Caco-2 (cell line): ENCODE data around the gene OR5AU1. TPM values are rescaled to one million over a fixed set of nuclear protein-coding genes. Genes with fewer than 3 reads are reported as not detected.

Experiments
- BruUV-seq: library from RNA; stranded (reverse); fragments of 400-500 nt; replicated peaks from 2 replicates; lab custom pipeline; 2021; lab: Mats Ljungman, UMichigan
- CTCF ChIA-PET: fragments of 300-600 bp; sonication (Branson Sonifier 250); formaldehyde crosslinking; loops from one replicate; lab custom pipeline; 2022; ENCODE audit warnings: antibody characterized with exemption; lab: Charles Lee
- POLR2A ChIA-PET: fragments of 300-600 bp; sonication (Branson Sonifier 250); formaldehyde crosslinking; loops from one replicate; lab custom pipeline; 2022; ENCODE audit warnings: antibody characterized with exemption; lab: Charles Lee
- DNase-seq, 2 experiments: peaks; one replicate each; pipeline versions ENCODE4 v3.0.0 to v3.0.0-alpha.2; 2020 to 2022
- H3K27me3 ChIP-seq: replicated peaks from 2 replicates; pipeline ENCODE4 v1.6.0; 2011; ENCODE audit warnings: low read length; ENCODE audit not compliant: control insufficient read depth, insufficient read depth
- H3K36me3 ChIP-seq: 2 replicates; pipeline ENCODE4 v1.5.1; 2011; ENCODE audit warnings: low read length; ENCODE audit not compliant: control insufficient read depth, insufficient read depth
- H3K4me1 ChIP-seq: fragments of 250-450 bp; sonication (Bioruptor Pico); 2 replicates; pipeline ENCODE4 v1.5.1; 2020; ENCODE audit warnings: mild to moderate bottlenecking
- H3K4me3 ChIP-seq: 2 replicates; pipeline ENCODE4 v1.5.1; 2011; ENCODE audit warnings: low read depth, mild to moderate bottlenecking, control low read depth, low read length
- H3K9me3 ChIP-seq: fragments of 250-450 bp; sonication (Bioruptor Pico); 2 replicates; pipeline ENCODE4 v1.5.1; 2020; ENCODE audit warnings: mild to moderate bottlenecking, moderate library complexity
- H3K27ac Mint-ChIP-seq: one replicate; pipeline ENCODE4 v1.8.0; 2022; ENCODE audit warnings: mixed read lengths; ENCODE audit not compliant: unreplicated experiment
- H3K27me3 Mint-ChIP-seq: one replicate; pipeline ENCODE4 v1.8.0; 2022; ENCODE audit warnings: mixed read lengths; ENCODE audit not compliant: insufficient read depth, unreplicated experiment
- H3K36me3 Mint-ChIP-seq: one replicate; pipeline ENCODE4 v1.8.0; 2022; ENCODE audit warnings: mild to moderate bottlenecking, mixed read lengths; ENCODE audit not compliant: insufficient read depth, unreplicated experiment
- H3K4me1 Mint-ChIP-seq: one replicate; pipeline ENCODE4 v1.8.0; 2022; ENCODE audit warnings: low read depth, mixed read lengths; ENCODE audit not compliant: unreplicated experiment
- H3K4me3 Mint-ChIP-seq: one replicate; pipeline ENCODE4 v1.8.0; 2022; ENCODE audit warnings: mild to moderate bottlenecking, moderate library complexity, mixed read lengths; ENCODE audit not compliant: unreplicated experiment
- H3K9me3 Mint-ChIP-seq: one replicate; pipeline ENCODE4 v1.8.0; 2022; ENCODE audit warnings: mixed read lengths; ENCODE audit not compliant: unreplicated experiment
- CTCF ChIP-seq, 2 experiments: fragments of 200-600 bp in 1 of 2; IDR thresholded peaks; 1 replicate in 1 of 2; 2 replicates in 1 of 2; pipeline versions ENCODE4 v1.5.1 to v1.8.0; 2011 to 2022; ENCODE audit warnings: antibody characterized with exemption in 1 of 2, control low read depth in 1 of 2, inconsistent platforms in 1 of 2, low read depth in 1 of 2, low read length in 1 of 2, mild to moderate bottlenecking in 1 of 2, moderate library complexity in 1 of 2; ENCODE audit not compliant: insufficient read depth in 1 of 2, severe bottlenecking in 1 of 2, unreplicated experiment in 1 of 2
- intact Hi-C: fragments of 100-400 bp; cut with micrococcal nuclease; formaldehyde crosslinking; loops from one replicate; pipeline ENCODE4 v1.10.0; 2022; ENCODE audit not compliant: unreplicated experiment
- total RNA-seq: library from RNA; stranded (reverse); gene quantifications from 2 replicates; pipeline ENCODE4 v1.2.3, GENCODE V29; 2022

OR5AU1 gene
- total RNA-seq, 1 experiment from 2014 or later, result not detected

DNA sequence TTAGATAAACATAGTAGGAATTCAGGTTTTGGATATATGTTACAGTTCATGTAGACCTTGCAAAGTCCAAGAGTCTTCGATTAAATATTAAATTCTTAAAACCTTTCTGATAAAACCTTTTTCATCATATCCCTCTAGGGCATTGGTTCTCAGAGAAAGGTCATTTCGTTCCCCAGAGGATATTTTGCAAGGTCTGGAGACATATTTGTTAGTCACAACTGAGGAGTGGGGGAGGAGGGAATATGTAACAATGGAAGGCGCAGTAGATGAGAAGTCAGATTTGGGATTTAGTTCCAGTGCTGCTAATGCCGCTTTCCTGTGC lies 49.7 kb downstream of the OR5AU1 start:
- H3K27me3 Mint-ChIP-seq, result no peaks in the 10 kb centered on the region
- Histone ChIP-seq H3K4me3 (no peak overlapping the region), H3K9me3 (no peaks in the 10 kb centered on the region), H3K4me1 (peaks cover 28% of the 10 kb centered on the region), H3K27me3 (no peaks in the 10 kb centered on the region), H3K36me3 (no peaks in the 10 kb centered on the region)
- TF ChIP-seq CTCF (IDR thresholded peaks at IDR 0.05; ENCODE audit: insufficient read depth in 1 of 2, low read depth in 1 of 2, low read length in 1 of 2, severe bottlenecking in 1 of 2, unreplicated experiment in 1 of 2), result no peak
- intact Hi-C loops, result no loop called here
- peaks cover 11% of the 10 kb centered on the region for H3K36me3 Mint-ChIP-seq
- no peak overlapping the region for H3K27ac Mint-ChIP-seq
- BruUV-seq, result no TSS peak
- H3K9me3 Mint-ChIP-seq, result no peaks in the 10 kb centered on the region
- ChIA-PET CTCF (interaction anchor here (1.3 to 1.4 kb wide), 2 partner anchors 36 to 37 kb away, joined by 4 read pairs; partner anchors contain the start of gene ARHGEF40), POLR2A (no interaction called here)
- H3K4me1 Mint-ChIP-seq, result peaks cover 22% of the 10 kb centered on the region
- DNase-seq, result no peak
- H3K4me3 Mint-ChIP-seq, result no peak overlapping the region

DNA sequence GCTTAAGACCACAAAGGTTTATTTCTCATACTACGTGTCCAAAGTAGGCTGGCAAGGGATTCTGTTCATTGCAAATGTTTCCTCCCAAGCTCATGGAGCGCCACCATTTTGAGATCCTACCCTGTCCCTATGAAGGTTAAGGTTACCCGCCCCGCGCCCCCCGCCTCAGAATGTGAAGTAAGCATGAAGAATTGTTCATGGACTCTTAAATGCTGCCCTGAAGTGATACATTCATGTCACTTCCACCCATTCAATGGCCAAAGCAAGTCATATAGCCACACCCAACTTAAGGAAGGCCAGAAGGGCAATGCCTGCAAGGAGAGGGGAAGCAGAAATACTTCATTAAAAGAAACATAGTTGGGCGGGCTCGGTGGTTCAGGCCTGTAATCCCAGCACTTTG lies 50.8 kb downstream of the OR5AU1 start:
- peaks cover 36% of the 10 kb centered on the region for H3K4me1 ChIP-seq
- Mint-ChIP-seq H3K9me3 (no peaks in the 10 kb centered on the region), H3K27me3 (no peaks in the 10 kb centered on the region), H3K36me3 (peaks cover 17% of the 10 kb centered on the region), H3K4me1 (peaks cover 31% of the 10 kb centered on the region), H3K27ac (peak overlapping the region; percentile 85), H3K4me3 (peak overlapping the region; percentile 87)
- no TSS peak for BruUV-seq
- CTCF ChIA-PET, result interaction anchor here (0.7 to 3.2 kb wide), 12 partner anchors 9 to 452 kb away, joined by 3 to 127 read pairs (median 4); partner anchors contain the start of gene ARHGEF40
- no peaks in the 10 kb centered on the region for H3K9me3 ChIP-seq
- DNase-seq, result no peak
- H3K27me3 ChIP-seq, result no peaks in the 10 kb centered on the region
- POLR2A ChIA-PET, result interaction anchor here (1.0 to 1.5 kb wide), 2 partner anchors 13 to 37 kb away, joined by 4 to 7 read pairs; no protein-coding TSS in a partner anchor
- TF ChIP-seq CTCF (IDR thresholded peaks at IDR 0.05; ENCODE audit: insufficient read depth in 1 of 2, low read depth in 1 of 2, low read length in 1 of 2, severe bottlenecking in 1 of 2, unreplicated experiment in 1 of 2), result no peak
- intact Hi-C loops, result no loop called here
- no peaks in the 10 kb centered on the region for H3K36me3 ChIP-seq
- H3K4me3 ChIP-seq, result peak overlapping the region; percentile 72

Other genes with a start within 250 kb of the OR5AU1 start
- gene RNASE2, start 200.6 kb downstream of the OR5AU1 start, total RNA-seq, result not detected in 2 replicates
- 78.8 and 80.5 TPM in 2 replicates for gene METTL17, start 166.1 kb downstream of the OR5AU1 start, total RNA-seq
- gene SLC39A2, start 156.8 kb downstream of the OR5AU1 start, total RNA-seq, result 0.81 and 0.88 TPM in 2 replicates
- 16.4 and 17.7 TPM in 2 replicates for gene NDRG2, start 131.0 kb downstream of the OR5AU1 start, total RNA-seq
- gene TPPP2, start 125.8 kb downstream of the OR5AU1 start, total RNA-seq, result not detected in 2 replicates
- gene RNASE13, start 121.3 kb downstream of the OR5AU1 start, total RNA-seq, result not detected in 2 replicates
- gene RNASE7, start 113.7 kb downstream of the OR5AU1 start, total RNA-seq, result not detected in 2 replicates
- gene RNASE8, start 98.2 kb downstream of the OR5AU1 start, total RNA-seq, result not detected in 2 replicates
- 6.5 and 7.1 TPM in 2 replicates for gene ARHGEF40, start 85.8 kb downstream of the OR5AU1 start, total RNA-seq
- 34.1 and 35.2 TPM in 2 replicates for gene ZNF219, start 57.4 kb downstream of the OR5AU1 start, total RNA-seq
- gene TMEM253, start 55.0 kb downstream of the OR5AU1 start, total RNA-seq, result 0.98 and 1.0 TPM in 2 replicates
- 512 and 536 TPM in 2 replicates for gene HNRNPC, start 113.4 kb upstream of the OR5AU1 start, total RNA-seq
- gene RPGRIP1, start 124.0 kb upstream of the OR5AU1 start, total RNA-seq, result 0.12 TPM in 1 of 2 replicates, not detected in the other
- 114 and 118 TPM in 2 replicates for gene SUPT16H, start 228.0 kb upstream of the OR5AU1 start, total RNA-seq